HG03460 (cell line): ENCODE data around the gene FARSA.
"Not testable (repeated sequence)": the region's sequence is repeated elsewhere in the genome, so short reads cannot be mapped to it uniquely, and the experiment has no call there.

ENCODE experiments used
- ATAC-seq: cut with Tn5 transposase; IDR thresholded peaks from one replicate; pipeline ENCODE4 v1.9.1; 2021; ENCODE audit not compliant: unreplicated experiment

The FARSA gene

GRCh38 chr19:12954612-12954962, 21.1 kb upstream of the FARSA start:
- no peak for ATAC-seq

GRCh38 chr19:12953799-12954611, 20.5 kb upstream of the FARSA start:
- no peak for ATAC-seq

GRCh38 chr19:12953138-12953798, 19.8 kb upstream of the FARSA start:
- no peak for ATAC-seq

GRCh38 chr19:12952488-12953137, 19.1 kb upstream of the FARSA start:
- ATAC-seq = no peak

GRCh38 chr19:12952050-12952449, 18.5 kb upstream of the FARSA start:
- ATAC-seq = not testable (repeated sequence)

- no peak for ATAC-seq
Observed at GRCh38 chr19:12949363-12950283, 16.1 kb upstream of the FARSA start.

- no peak for ATAC-seq
Observed at GRCh38 chr19:12948612-12949362, 15.3 kb upstream of the FARSA start.

GRCh38 chr19:12947702-12948611, 14.4 kb upstream of the FARSA start:
- no peak for ATAC-seq

- no peak for ATAC-seq
Observed at GRCh38 chr19:12946731-12947496, 13.4 kb upstream of the FARSA start.

- peak; percentile 34 for ATAC-seq
Observed at GRCh38 chr19:12946092-12946721, 12.7 kb upstream of the FARSA start.

- ATAC-seq = peak; percentile 66
Observed at GRCh38 chr19:12945479-12946091, 12.1 kb upstream of the FARSA start, which contains the start of gene RAD23A. TSS of gene RAD23A (plus strand) at chr19:12945862. CDS start at chr19:12945949, 87 bp downstream.

GRCh38 chr19:12944104-12944674, 10.7 kb upstream of the FARSA start:
- no peak for ATAC-seq

GRCh38 chr19:12943437-12944044, 10.0 kb upstream of the FARSA start:
- no peak for ATAC-seq

GRCh38 chr19:12940897-12941296, 7.4 kb upstream of the FARSA start:
- no peak for ATAC-seq

GRCh38 chr19:12939975-12940423, 6.5 kb upstream of the FARSA start:
- ATAC-seq = no peak

- no peak for ATAC-seq
Observed at GRCh38 chr19:12938779-12939601, 5.5 kb upstream of the FARSA start.
